Neural progenitor cell (in vitro differentiated cells): ENCODE data around the gene ADAM10. TPM values are rescaled to one million over a fixed set of nuclear protein-coding genes. Genes with fewer than 3 reads are reported as not detected.

Experiments used
- DNase-seq: peaks from one replicate; pipeline ENCODE4 v3.0.0-alpha.2; 2016; ENCODE audit warnings: low spot score
- H2AFZ ChIP-seq: fragments of 200-600 bp; sonication (generic); replicated peaks from 2 replicates; pipeline ENCODE4 v1.6.1; 2016; ENCODE audit warnings: antibody characterized with exemption
- H3F3A ChIP-seq: fragments of 200-600 bp; sonication (generic); 2 replicates; pipeline ENCODE4 v1.6.1; 2016; ENCODE audit warnings: antibody characterized with exemption, low read depth
- H3K27ac ChIP-seq: fragments of 200-600 bp; sonication (generic); 2 replicates; pipeline ENCODE4 v1.5.1; 2016; ENCODE audit warnings: mild to moderate bottlenecking
- H3K27me3 ChIP-seq: fragments of 200-600 bp; sonication (generic); 2 replicates; pipeline ENCODE4 v1.6.1; 2016; ENCODE audit warnings: mild to moderate bottlenecking, moderate library complexity
- H3K36me3 ChIP-seq: fragments of 200-600 bp; sonication (generic); 2 replicates; pipeline ENCODE4 v1.5.1; 2016
- H3K4me1 ChIP-seq: fragments of 200-600 bp; sonication (generic); 2 replicates; pipeline ENCODE4 v1.6.1; 2016; ENCODE audit warnings: mixed run types
- H3K4me2 ChIP-seq: fragments of 200-600 bp; sonication (generic); 2 replicates; pipeline ENCODE4 v1.6.1; 2016
- H3K4me3 ChIP-seq: fragments of 200-600 bp; sonication (generic); 2 replicates; pipeline ENCODE4 v1.5.1; 2016
- H3K79me2 ChIP-seq: fragments of 200-600 bp; sonication (generic); 2 replicates; pipeline ENCODE4 v1.6.1; 2016; ENCODE audit warnings: low read depth
- H3K9ac ChIP-seq: fragments of 200-600 bp; sonication (generic); 2 replicates; pipeline ENCODE4 v1.6.1; 2016
- H3K9me3 ChIP-seq: fragments of 200-600 bp; sonication (generic); 2 replicates; pipeline ENCODE4 v1.5.1; 2016; ENCODE audit warnings: low read depth
- H4K20me1 ChIP-seq: fragments of 200-600 bp; sonication (generic); 2 replicates; pipeline ENCODE4 v1.6.1; 2016; ENCODE audit warnings: low read depth
- H3K27ac Mint-ChIP-seq: 3 replicates; pipeline ENCODE4 v1.8.0; 2021; ENCODE audit warnings: mixed read lengths
- H3K27me3 Mint-ChIP-seq: 2 replicates; pipeline ENCODE4 v1.8.0; 2022; ENCODE audit warnings: low read depth, mild to moderate bottlenecking, inconsistent platforms, moderate library complexity, mixed read lengths; ENCODE audit not compliant: insufficient read depth
- H3K36me3 Mint-ChIP-seq: 3 replicates; pipeline ENCODE4 v1.8.0; 2021; ENCODE audit warnings: mixed read lengths
- H3K4me1 Mint-ChIP-seq: 3 replicates; pipeline ENCODE4 v1.8.0; 2021; ENCODE audit warnings: mixed read lengths
- H3K4me3 Mint-ChIP-seq: 3 replicates; pipeline ENCODE4 v1.8.0; 2021; ENCODE audit warnings: mild to moderate bottlenecking, moderate library complexity, mixed read lengths
- H3K9me3 Mint-ChIP-seq: 3 replicates; pipeline ENCODE4 v1.8.0; 2020; ENCODE audit warnings: mixed read lengths
- CTCF ChIP-seq: fragments of 200-600 bp; sonication (generic); IDR thresholded peaks from 2 replicates; pipeline ENCODE4 v1.5.1; 2017; ENCODE audit warnings: antibody characterized with exemption, mild to moderate bottlenecking
- EZH2 ChIP-seq: fragments of 200-600 bp; sonication (generic); IDR thresholded peaks from 2 replicates; pipeline ENCODE4 v1.6.1; 2017; ENCODE audit warnings: antibody characterized with exemption, mild to moderate bottlenecking, moderate library complexity
- EZH2phosphoT487 ChIP-seq: fragments of 200-600 bp; sonication (generic); IDR thresholded peaks from 2 replicates; pipeline ENCODE4 v1.6.1; 2017; ENCODE audit warnings: antibody characterized with exemption
- total RNA-seq: library from RNA; depleted of rRNA; stranded (reverse); fragments of >200 nt; gene quantifications from 2 replicates; pipeline ENCODE4 v1.2.3, GENCODE V29; 2015; ENCODE audit warnings: low replicate concordance

Gene ADAM10
- total RNA-seq, 1 donor from 2014 or later = 153 TPM

- no peak for TF ChIP-seq EZH2phosphoT487
- no peak for TF ChIP-seq CTCF
- H3K9me3 Mint-ChIP-seq = peaks cover 8% of the 10 kb centered on the region
- no peaks in the 10 kb centered on the region for H3K79me2 ChIP-seq
- H3K4me2 ChIP-seq = no peak overlapping the region
- H2AFZ ChIP-seq = no peak overlapping the region
- no peaks in the 10 kb centered on the region for H3K27me3 ChIP-seq
- no peaks in the 10 kb centered on the region for H3K36me3 Mint-ChIP-seq
- H3K4me3 ChIP-seq = no peak overlapping the region
- H3K36me3 ChIP-seq = no peaks in the 10 kb centered on the region
- no peaks in the 10 kb centered on the region for H3K4me1 ChIP-seq
- no peak overlapping the region for H3K9ac ChIP-seq
- H3F3A ChIP-seq = no peaks in the 10 kb centered on the region
- H3K4me1 Mint-ChIP-seq = peaks cover 4% of the 10 kb centered on the region
- no peaks in the 10 kb centered on the region for H4K20me1 ChIP-seq
- peaks cover 4% of the 10 kb centered on the region for H3K9me3 ChIP-seq
- no peak for DNase-seq
- H3K27ac Mint-ChIP-seq = no peak overlapping the region
- H3K27me3 Mint-ChIP-seq = peaks cover 6% of the 10 kb centered on the region
- H3K4me3 Mint-ChIP-seq = no peak overlapping the region
- no peak overlapping the region for H3K27ac ChIP-seq
Observed at GRCh38 chr15:58583171-58583908, 166.2 kb downstream of the ADAM10 start.

DNA sequence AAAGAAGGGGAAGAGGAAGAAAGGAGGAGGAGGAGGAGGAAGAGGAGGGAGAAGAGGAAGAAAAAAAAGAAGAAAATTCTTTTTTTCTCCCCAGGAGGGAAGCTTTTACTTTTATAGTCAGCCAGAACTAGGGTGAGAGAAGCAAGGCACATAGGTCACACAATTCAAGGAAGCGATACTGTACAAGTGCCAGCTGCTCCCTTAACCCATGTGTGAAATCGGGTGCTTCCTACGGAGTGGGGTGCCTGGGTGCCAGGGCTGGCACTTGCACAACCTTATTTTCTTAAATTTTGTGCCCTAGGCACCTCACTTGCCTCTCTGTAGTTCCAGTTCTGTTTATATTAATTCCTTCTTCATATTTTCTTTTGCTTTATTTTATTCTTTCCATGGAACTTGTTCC, 167.3 kb downstream of the ADAM10 start:
- Histone ChIP-seq H3K4me3 (no peak overlapping the region), H3K9ac (no peak overlapping the region), H3K79me2 (no peaks in the 10 kb centered on the region), H2AFZ (no peak overlapping the region), H3K27me3 (no peaks in the 10 kb centered on the region), H4K20me1 (no peaks in the 10 kb centered on the region), H3K9me3 (peaks cover 4% of the 10 kb centered on the region), H3F3A (no peaks in the 10 kb centered on the region), H3K4me2 (no peak overlapping the region), H3K4me1 (no peaks in the 10 kb centered on the region), H3K36me3 (no peaks in the 10 kb centered on the region), H3K27ac (no peak overlapping the region)
- TF ChIP-seq CTCF (no peak), EZH2 (no peak), EZH2phosphoT487 (no peak)
- H3K4me1 Mint-ChIP-seq = peaks cover 4% of the 10 kb centered on the region
- peaks cover 8% of the 10 kb centered on the region for H3K9me3 Mint-ChIP-seq
- no peak overlapping the region for H3K27ac Mint-ChIP-seq
- H3K4me3 Mint-ChIP-seq = no peak overlapping the region
- DNase-seq = no peak
- H3K27me3 Mint-ChIP-seq = peaks cover 6% of the 10 kb centered on the region
- H3K36me3 Mint-ChIP-seq = no peaks in the 10 kb centered on the region

DNA sequence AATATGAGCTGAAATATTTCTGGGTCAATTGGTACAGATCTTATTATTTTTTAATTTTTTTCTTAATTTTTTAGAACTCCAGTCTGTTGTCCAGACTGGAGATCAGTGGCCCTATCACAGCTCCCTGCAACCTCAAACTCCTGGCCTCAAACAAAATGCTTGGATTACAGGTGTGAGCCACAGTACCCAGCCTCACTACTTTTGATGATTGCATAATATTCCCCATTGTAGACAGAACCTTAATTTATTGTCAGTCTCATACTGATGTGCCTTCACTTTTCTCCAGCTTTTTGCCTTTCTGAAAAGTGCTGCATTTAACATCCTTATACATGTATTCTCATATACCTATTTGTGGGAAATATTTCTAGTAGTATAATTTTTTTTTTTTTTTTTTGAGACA, 172.8 kb downstream of the ADAM10 start:
- H4K20me1 ChIP-seq = no peaks in the 10 kb centered on the region
- H3K9ac ChIP-seq = no peak overlapping the region
- H3K36me3 ChIP-seq = no peaks in the 10 kb centered on the region
- no peak overlapping the region for H3K4me3 ChIP-seq
- no peak overlapping the region for H3K4me2 ChIP-seq
- H3K9me3 ChIP-seq = no peaks in the 10 kb centered on the region
- DNase-seq = no peak
- H3K4me3 Mint-ChIP-seq = no peak overlapping the region
- no peak overlapping the region for H2AFZ ChIP-seq
- no peaks in the 10 kb centered on the region for H3K4me1 ChIP-seq
- H3K27me3 Mint-ChIP-seq = peaks cover 7% of the 10 kb centered on the region
- H3K27ac Mint-ChIP-seq = no peak overlapping the region
- H3K27me3 ChIP-seq = no peaks in the 10 kb centered on the region
- no peaks in the 10 kb centered on the region for H3K9me3 Mint-ChIP-seq
- H3K36me3 Mint-ChIP-seq = no peaks in the 10 kb centered on the region
- no peaks in the 10 kb centered on the region for H3K79me2 ChIP-seq
- no peak overlapping the region for H3K27ac ChIP-seq
- no peaks in the 10 kb centered on the region for H3K4me1 Mint-ChIP-seq
- no peaks in the 10 kb centered on the region for H3F3A ChIP-seq
- TF ChIP-seq EZH2 (no peak), CTCF (no peak), EZH2phosphoT487 (no peak)
